T-cell (primary cell): ENCODE data around the gene CCSER1. TPM values are rescaled to one million over a fixed set of nuclear protein-coding genes. Genes with fewer than 3 reads are reported as not detected.
A peak's percentile ranks its signal among the peaks of the same experiment; 100 is the strongest.
"Not testable (repeated sequence)": the region's sequence is repeated elsewhere in the genome, so short reads cannot be mapped to it uniquely, and the experiment has no call there.

Experiments used
- ATAC-seq, 4 experiments: fragments of 200-7000 bp in 3 of 4; fragments of 150-1000 bp in 1 of 4; cut with Tn5 transposase; replicated peaks in 1 of 4; 1 replicate in 3 of 4; 2 replicates in 1 of 4; pipeline ENCODE4 v1.10.0; 2021; ENCODE audit warnings: moderate library complexity in 3 of 4, mild to moderate bottlenecking in 2 of 4, moderate number of reproducible peaks in 1 of 4
- CTCF ChIA-PET, 2 donors: fragments of 300-600 bp; sonication (Branson Sonifier 250); formaldehyde crosslinking; loops; one replicate each; lab custom pipeline; 2022; ENCODE audit warnings: antibody characterized with exemption in 2 of 2; lab: Charles Lee
- POLR2A ChIA-PET, 2 donors: fragments of 300-600 bp; sonication (Branson Sonifier 250); formaldehyde crosslinking; loops; one replicate each; lab custom pipeline; 2022; ENCODE audit warnings: antibody characterized with exemption in 2 of 2; lab: Charles Lee
- DNase-seq, 35 experiments: peaks; one replicate each; pipeline versions ENCODE4 v3.0.0 to v3.0.0-alpha.2; 2013 to 2023
- H3K27ac ChIP-seq: one replicate; pipeline ENCODE4 v1.5.1; 2013; ENCODE audit warnings: low read length
- H3K27me3 ChIP-seq, 2 experiments: replicated peaks in 1 of 2; 1 replicate in 1 of 2; 2 replicates in 1 of 2; pipeline versions ENCODE4 v1.6.1 to v1.7.0; 2013; ENCODE audit warnings: low read length in 1 of 2, mixed read lengths in 1 of 2; ENCODE audit not compliant: control insufficient read depth in 2 of 2, insufficient read depth in 2 of 2; ENCODE audit errors: extremely low read depth in 1 of 2
- H3K36me3 ChIP-seq, 2 donors: 1 replicate in 1 of 2; 2 replicates in 1 of 2; pipeline versions ENCODE4 v1.6.1 to v1.7.0; 2013; ENCODE audit warnings: low read length in 1 of 2; ENCODE audit not compliant: control insufficient read depth in 2 of 2, insufficient read depth in 1 of 2; ENCODE audit errors: extremely low read depth in 1 of 2
- H3K4me1 ChIP-seq, 2 experiments: 1 replicate in 1 of 2; 2 replicates in 1 of 2; pipeline versions ENCODE4 v1.6.1 to v1.7.0; 2013; ENCODE audit warnings: low read length in 2 of 2, mixed read lengths in 1 of 2; ENCODE audit not compliant: insufficient read depth in 2 of 2, control insufficient read depth in 1 of 2; ENCODE audit errors: extremely low read depth in 1 of 2
- H3K4me3 ChIP-seq, 2 donors: 1 replicate in 1 of 2; 2 replicates in 1 of 2; pipeline versions ENCODE4 v1.5.1 to v1.7.0; 2013; ENCODE audit warnings: mild to moderate bottlenecking in 2 of 2, low read length in 1 of 2, moderate library complexity in 1 of 2; ENCODE audit not compliant: control insufficient read depth in 1 of 2; ENCODE audit errors: extremely low read depth in 1 of 2
- H3K9me3 ChIP-seq: 2 replicates; pipeline ENCODE4 v1.7.0; 2013
- H3K27ac Mint-ChIP-seq, 2 donors: one replicate each; pipeline ENCODE4 v1.8.0; 2020 to 2021; ENCODE audit warnings: mild to moderate bottlenecking in 2 of 2, mixed read lengths in 2 of 2
- H3K27me3 Mint-ChIP-seq, 2 donors: one replicate each; pipeline ENCODE4 v1.8.0; 2021 to 2022; ENCODE audit warnings: mixed read lengths in 2 of 2
- H3K36me3 Mint-ChIP-seq: one replicate; pipeline ENCODE4 v1.8.0; 2021; ENCODE audit warnings: mixed read lengths
- H3K4me1 Mint-ChIP-seq, 3 donors: one replicate each; pipeline ENCODE4 v1.8.0; 2020 to 2022; ENCODE audit warnings: mixed read lengths in 3 of 3, mild to moderate bottlenecking in 1 of 3
- H3K4me3 Mint-ChIP-seq, 3 donors: one replicate each; pipeline ENCODE4 v1.8.0; 2020 to 2022; ENCODE audit warnings: mild to moderate bottlenecking in 3 of 3, mixed read lengths in 3 of 3, moderate library complexity in 3 of 3
- H3K9me3 Mint-ChIP-seq, 3 donors: one replicate each; pipeline ENCODE4 v1.8.0; 2020 to 2022; ENCODE audit warnings: mixed read lengths in 3 of 3
- WGBS: methylation state at CpG from one replicate; pipeline ENCODE4 v1.1.5; 2013; ENCODE audit warnings: missing lambda C conversion rate; ENCODE audit not compliant: insufficient coverage; 5-methylcytosine and 5-hydroxymethylcytosine counted together
- total RNA-seq, 35 experiments: library from RNA in 6 of 35; stranded (reverse) in 6 of 35; fragments of 120-200 nt in 1 of 35; gene quantifications; one replicate each; pipeline versions ENCODE4 v1.2.1 to v1.2.4 and lab custom pipeline; 2013 to 2026

The CCSER1 gene
- total RNA-seq, 5 donors from 2014 or later (not counting 1 experiment from before 2014, with no cell fraction given) = 0.35 to 1.4 (median 0.98) TPM

GRCh38 chr4:90349636-90350035 is 222.4 kb downstream of the CCSER1 start:
- Mint-ChIP-seq H3K27me3 (no peaks in the 10 kb centered on the region), H3K27ac (no peak overlapping the region), H3K9me3 (no peaks in the 10 kb centered on the region), H3K36me3 (no peaks in the 10 kb centered on the region), H3K4me3 (no peak overlapping the region), H3K4me1 (no peaks in the 10 kb centered on the region)
- WGBS = no CpG with 5 or more reads among the region's 2 CpGs
- Histone ChIP-seq H3K4me3 (no peak overlapping the region), H3K9me3 (no peaks in the 10 kb centered on the region), H3K36me3 (no peaks in the 10 kb centered on the region), H3K27me3 (no peaks in the 10 kb centered on the region), H3K4me1 (no peaks in the 10 kb centered on the region), H3K27ac (no peak overlapping the region)
- ChIA-PET POLR2A (no interaction called here), CTCF (no interaction called here)
- no peak for DNase-seq
- no peak for ATAC-seq

GRCh38 chr4:90357117-90357710 is 230.0 kb downstream of the CCSER1 start:
- no peak overlapping the region for H3K27ac ChIP-seq
- Mint-ChIP-seq H3K9me3 (no peaks in the 10 kb centered on the region), H3K27me3 (no peaks in the 10 kb centered on the region), H3K27ac (no peak overlapping the region), H3K4me1 (no peaks in the 10 kb centered on the region), H3K4me3 (no peak overlapping the region), H3K36me3 (no peaks in the 10 kb centered on the region)
- H3K9me3 ChIP-seq = no peaks in the 10 kb centered on the region
- ChIA-PET CTCF (no interaction called here), POLR2A (no interaction called here)
- no peaks in the 10 kb centered on the region for H3K4me1 ChIP-seq
- H3K4me3 ChIP-seq = no peak overlapping the region
- WGBS = no CpG with 5 or more reads among the region's 3 CpGs
- no peaks in the 10 kb centered on the region for H3K27me3 ChIP-seq
- DNase-seq = peak in 1 of 35 experiments; percentile 0
- ATAC-seq = no peak
- H3K36me3 ChIP-seq = no peaks in the 10 kb centered on the region

GRCh38 chr4:90375081-90375480 is 247.9 kb downstream of the CCSER1 start:
- WGBS = no CpG with 5 or more reads among the region's 2 CpGs
- no peaks in the 10 kb centered on the region for H3K9me3 ChIP-seq
- no peaks in the 10 kb centered on the region for H3K4me1 Mint-ChIP-seq
- POLR2A ChIA-PET = interaction anchor here in 1 of 2 donors (0.6 kb wide), 1 partner anchor 30 kb away, joined by 3 read pairs; no protein-coding TSS in a partner anchor
- no peaks in the 10 kb centered on the region for H3K27me3 ChIP-seq
- no peaks in the 10 kb centered on the region for H3K4me1 ChIP-seq
- CTCF ChIA-PET = no interaction called here
- ATAC-seq (no peak), DNase-seq (no peak)
- no peak overlapping the region for H3K4me3 ChIP-seq
- no peaks in the 10 kb centered on the region for H3K27me3 Mint-ChIP-seq
- no peaks in the 10 kb centered on the region for H3K36me3 Mint-ChIP-seq
- H3K27ac Mint-ChIP-seq = no peak overlapping the region
- H3K9me3 Mint-ChIP-seq = no peaks in the 10 kb centered on the region
- H3K4me3 Mint-ChIP-seq = no peak overlapping the region
- no peaks in the 10 kb centered on the region for H3K36me3 ChIP-seq
- H3K27ac ChIP-seq = no peak overlapping the region

- Mint-ChIP-seq H3K4me3 (no peak overlapping the region), H3K27me3 (no peaks in the 10 kb centered on the region), H3K4me1 (no peaks in the 10 kb centered on the region), H3K27ac (no peak overlapping the region), H3K36me3 (no peaks in the 10 kb centered on the region), H3K9me3 (peaks cover 0 to 3% (median 0%) of the 10 kb centered on the region in 3 donors)
- no CpG with 5 or more reads among the region's 3 CpGs for WGBS
- ATAC-seq = no peak
- H3K27me3 ChIP-seq = no peaks in the 10 kb centered on the region
- POLR2A ChIA-PET = no interaction called here
- no peak for DNase-seq
- H3K36me3 ChIP-seq = no peaks in the 10 kb centered on the region
- H3K4me1 ChIP-seq = no peaks in the 10 kb centered on the region
- no peak overlapping the region for H3K27ac ChIP-seq
- CTCF ChIA-PET = no interaction called here
- no peaks in the 10 kb centered on the region for H3K9me3 ChIP-seq
- H3K4me3 ChIP-seq = no peak overlapping the region
Observed at GRCh38 chr4:90393215-90393614, 266.0 kb downstream of the CCSER1 start.

DNA sequence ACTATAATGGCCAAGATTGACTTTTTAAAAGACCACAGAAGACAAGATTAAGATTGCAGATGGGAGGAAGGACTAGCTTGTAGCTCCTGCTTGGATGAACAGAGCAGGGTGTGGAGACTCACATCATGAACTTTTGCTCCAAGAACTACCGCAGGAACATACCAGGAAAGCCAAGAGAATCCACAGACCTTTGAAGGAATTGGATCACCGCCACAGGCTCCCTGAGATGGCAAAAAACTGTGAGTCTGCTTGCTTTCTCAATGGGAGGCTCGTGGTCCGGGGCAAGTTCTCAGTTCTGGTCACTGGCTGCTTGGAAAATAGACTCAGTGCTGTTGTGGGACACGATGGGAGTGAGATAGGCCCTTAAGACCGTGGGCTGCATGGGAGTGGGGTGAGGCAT is 276.6 kb downstream of the CCSER1 start:
- WGBS = 82% methylated on average over 5 of the region's 6 CpGs
- no peaks in the 10 kb centered on the region for H3K27me3 Mint-ChIP-seq
- peaks cover 3 to 8% (median 7%) of the 10 kb centered on the region in 3 donors for H3K9me3 Mint-ChIP-seq
- ChIA-PET CTCF (no interaction called here), POLR2A (no interaction called here)
- DNase-seq (no peak), ATAC-seq (no peak)
- no peaks in the 10 kb centered on the region for H3K36me3 ChIP-seq
- no peak overlapping the region for H3K4me3 ChIP-seq
- H3K9me3 ChIP-seq = no peaks in the 10 kb centered on the region
- H3K36me3 Mint-ChIP-seq = no peaks in the 10 kb centered on the region
- H3K4me1 Mint-ChIP-seq = no peaks in the 10 kb centered on the region
- no peak overlapping the region for H3K27ac Mint-ChIP-seq
- H3K27me3 ChIP-seq = no peaks in the 10 kb centered on the region
- H3K4me1 ChIP-seq = no peaks in the 10 kb centered on the region
- H3K27ac ChIP-seq = no peak overlapping the region
- H3K4me3 Mint-ChIP-seq = no peak overlapping the region

DNA sequence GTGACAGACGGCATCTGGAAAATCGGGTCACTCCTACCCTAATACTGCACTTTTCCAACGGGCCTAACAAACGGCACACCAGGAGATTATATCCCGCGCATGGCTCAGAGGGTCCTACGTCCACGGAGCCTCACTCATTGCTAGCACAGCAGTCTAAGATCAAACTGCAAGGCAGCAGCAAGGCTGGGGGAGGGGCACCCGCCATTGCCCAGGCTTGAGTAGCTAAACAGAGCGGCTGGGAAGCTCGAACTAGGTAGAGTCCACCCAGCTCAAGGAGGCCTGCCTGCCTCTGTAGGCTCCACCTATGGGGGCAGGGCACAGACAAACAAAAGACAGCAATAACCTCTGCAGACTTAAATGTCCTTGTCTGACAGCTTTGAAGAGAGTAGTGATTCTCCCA is 280.7 kb downstream of the CCSER1 start:
- H3K9me3 ChIP-seq, CTCF ChIA-PET, POLR2A ChIA-PET: not testable (repeated sequence)

DNA sequence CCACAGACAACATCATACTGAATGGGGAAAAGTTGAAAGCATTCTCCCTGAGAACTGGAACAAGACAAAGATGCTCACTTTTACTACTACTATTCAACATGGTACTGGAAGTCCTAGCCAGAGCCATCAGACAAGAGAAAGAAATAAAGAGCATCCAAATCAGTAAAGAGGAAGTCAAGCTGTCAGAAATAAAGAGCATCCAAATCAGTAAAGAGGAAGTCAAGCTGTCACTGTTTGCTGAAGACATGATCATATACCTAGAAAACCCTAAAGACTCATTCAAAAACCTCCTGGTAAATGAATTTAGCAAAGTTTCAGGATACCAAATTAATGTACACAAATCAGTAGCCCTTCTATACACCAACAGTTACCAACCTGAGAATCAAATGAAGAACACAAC is 285.6 kb downstream of the CCSER1 start:
- DNase-seq, H3K9me3 ChIP-seq, H3K27ac Mint-ChIP-seq, H3K27me3 Mint-ChIP-seq, H3K27me3 ChIP-seq, H3K4me3 Mint-ChIP-seq, H3K27ac ChIP-seq, H3K9me3 Mint-ChIP-seq, H3K4me3 ChIP-seq, H3K36me3 Mint-ChIP-seq, H3K36me3 ChIP-seq, POLR2A ChIA-PET, H3K4me1 Mint-ChIP-seq, CTCF ChIA-PET, H3K4me1 ChIP-seq, ATAC-seq: not testable (repeated sequence)

More for the DNA sequence above, 280.7 kb downstream of the CCSER1 start:
- H3K36me3 Mint-ChIP-seq, DNase-seq, H3K27me3 Mint-ChIP-seq, H3K27me3 ChIP-seq, H3K36me3 ChIP-seq, H3K27ac ChIP-seq, H3K4me3 ChIP-seq, H3K27ac Mint-ChIP-seq, ATAC-seq, H3K9me3 Mint-ChIP-seq, H3K4me3 Mint-ChIP-seq, H3K4me1 Mint-ChIP-seq, H3K4me1 ChIP-seq: not testable (repeated sequence)
- WGBS = 93% methylated on average over 10 of the region's 11 CpGs
